ENCODE data around the gene FOXK2.

GRCh38 chr17:82553210-82553930, 33.8 kb downstream of the FOXK2 start:
- TF ChIP-seq POLR2AphosphoS5 (IDR thresholded peaks at IDR 0.05; ENCODE audit: borderline replicate concordance, low read depth, low read length): no peak
- TF ChIP-seq EZH2 (IDR thresholded peaks at IDR 0.05): no peak
- TF ChIP-seq FOXP2 (optimal IDR thresholded peaks at IDR 0.05; ENCODE audit: control extremely low read depth, extremely low read length, insufficient read depth): no peak
